Activated gamma-delta T cell (primary cell): ENCODE measurements around the gene VWA3B.
"Not testable (repeated sequence)": the region's sequence is repeated elsewhere in the genome, so short reads cannot be mapped to it uniquely, and the experiment has no call there.

ENCODE experiments used
- DNase-seq: peaks from one replicate; lab custom pipeline; 2025; lab: John Stamatoyannopoulos, UW

Gene VWA3B

DNA sequence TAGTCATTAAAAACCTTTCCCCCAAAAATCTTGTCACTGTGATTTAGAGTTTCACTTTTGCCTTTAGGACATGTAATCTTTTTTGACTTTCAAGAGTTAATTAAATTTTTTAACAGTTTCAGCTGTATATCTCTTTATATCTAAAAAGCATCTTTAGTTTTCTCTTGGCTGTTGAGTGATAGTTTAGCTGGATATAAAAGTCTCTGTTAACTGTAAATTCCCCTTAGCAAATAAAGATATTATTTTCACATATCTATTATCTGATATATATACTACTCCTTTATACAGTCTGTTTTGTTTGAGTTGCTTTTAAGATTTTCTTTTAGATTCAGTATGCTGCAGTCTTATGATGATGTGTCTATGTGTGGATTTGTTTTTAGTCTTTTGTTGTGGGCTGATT is 160.4 kb downstream of the VWA3B start:
- no peak for DNase-seq

- DNase-seq, result no peak
Measured at GRCh38 chr2:98252038-98252773, 165.2 kb downstream of the VWA3B start.

- no peak for DNase-seq
Measured at GRCh38 chr2:98253461-98254070, 166.6 kb downstream of the VWA3B start.

DNA sequence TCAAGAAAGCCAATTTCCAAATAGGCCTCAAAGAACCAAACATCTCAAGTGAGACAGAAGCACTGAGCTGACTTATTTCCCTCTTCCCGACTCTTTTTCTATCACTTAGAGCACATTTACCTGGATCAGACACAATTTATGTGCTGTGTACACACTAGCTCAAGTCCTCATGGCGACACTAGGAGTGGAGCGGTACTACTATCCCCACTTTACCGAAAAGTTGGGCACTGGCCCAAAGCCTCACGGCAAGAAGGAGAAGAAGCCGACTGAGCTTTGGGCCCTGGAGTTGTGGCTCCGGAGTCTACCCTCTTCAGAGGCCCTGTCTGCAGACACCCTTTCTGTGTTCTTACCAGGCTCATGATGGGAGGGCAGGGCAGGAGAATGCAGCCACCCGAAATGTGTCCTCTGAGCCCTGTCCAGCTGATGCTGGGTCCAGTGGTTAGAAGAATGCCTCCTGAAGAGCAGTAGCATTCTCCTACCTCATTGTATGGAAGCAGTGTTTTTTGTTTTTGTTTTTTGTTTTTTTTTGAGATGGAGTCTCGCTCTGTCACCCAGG is 167.6 kb downstream of the VWA3B start:
- no peak for DNase-seq

GRCh38 chr2:98258906-98259305 is 171.9 kb downstream of the VWA3B start:
- no peak for DNase-seq

DNA sequence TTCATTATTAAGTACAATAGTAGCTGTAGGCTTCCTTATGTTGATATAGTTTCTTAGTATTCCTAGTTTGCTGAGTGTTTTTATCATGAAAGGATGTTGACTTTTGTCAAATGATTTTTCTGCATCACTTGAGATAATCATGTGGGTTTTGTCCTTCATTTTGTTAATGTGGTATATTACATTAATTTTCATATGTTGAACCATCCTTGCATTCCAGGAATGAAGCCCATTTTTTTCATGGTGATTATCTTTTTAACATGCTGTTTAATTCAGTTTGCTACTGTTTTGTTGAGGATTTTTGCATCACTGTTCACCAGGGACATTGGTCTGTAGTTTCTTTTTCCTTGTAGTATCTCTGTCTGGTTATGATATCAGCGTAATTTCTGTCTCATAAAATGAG is 176.4 kb downstream of the VWA3B start:
- DNase-seq, result no peak

GRCh38 chr2:98268225-98268624 is 181.3 kb downstream of the VWA3B start:
- not testable (repeated sequence) for DNase-seq

DNA sequence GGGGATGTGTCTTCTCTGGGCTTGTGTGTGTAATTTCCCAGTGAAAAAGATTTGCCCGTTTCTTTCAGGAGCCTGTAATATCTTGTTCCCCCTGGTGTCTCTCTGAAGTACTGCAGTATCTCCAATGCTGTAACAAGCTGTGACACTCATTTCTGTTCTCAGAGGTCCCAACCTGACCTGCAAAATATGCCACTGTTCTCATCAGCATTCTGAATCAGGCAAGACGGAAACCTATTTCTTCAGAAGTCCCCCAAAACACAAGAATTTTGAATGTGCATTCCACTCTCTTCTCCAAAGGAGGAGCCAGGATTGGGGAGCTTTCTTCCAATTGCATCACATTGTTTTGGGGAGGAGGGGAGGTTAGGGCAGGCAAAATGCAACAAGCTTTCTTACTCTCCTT is 182.3 kb downstream of the VWA3B start:
- no peak for DNase-seq

DNA sequence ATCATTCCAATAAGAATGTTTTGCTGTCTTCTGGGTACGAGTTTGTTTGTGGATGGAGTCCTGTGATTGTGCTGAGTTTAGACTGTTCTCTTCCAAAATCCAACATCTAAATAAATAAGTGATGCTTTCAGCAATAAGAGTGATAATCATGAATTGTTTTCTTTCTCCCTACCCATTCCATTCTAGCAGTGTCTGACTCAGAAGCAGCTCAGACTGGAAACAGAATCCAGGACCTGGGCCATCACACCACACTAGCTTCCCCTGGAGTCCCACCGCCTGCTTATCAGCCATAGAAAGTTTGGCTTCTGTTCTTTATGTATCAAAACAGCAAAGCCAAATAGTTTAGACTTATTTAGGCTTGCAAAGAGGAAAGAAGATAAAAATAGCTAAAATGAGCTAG is 182.9 kb downstream of the VWA3B start:
- no peak for DNase-seq

- no peak for DNase-seq
Measured at GRCh38 chr2:98277162-98277859, 190.3 kb downstream of the VWA3B start.

DNA sequence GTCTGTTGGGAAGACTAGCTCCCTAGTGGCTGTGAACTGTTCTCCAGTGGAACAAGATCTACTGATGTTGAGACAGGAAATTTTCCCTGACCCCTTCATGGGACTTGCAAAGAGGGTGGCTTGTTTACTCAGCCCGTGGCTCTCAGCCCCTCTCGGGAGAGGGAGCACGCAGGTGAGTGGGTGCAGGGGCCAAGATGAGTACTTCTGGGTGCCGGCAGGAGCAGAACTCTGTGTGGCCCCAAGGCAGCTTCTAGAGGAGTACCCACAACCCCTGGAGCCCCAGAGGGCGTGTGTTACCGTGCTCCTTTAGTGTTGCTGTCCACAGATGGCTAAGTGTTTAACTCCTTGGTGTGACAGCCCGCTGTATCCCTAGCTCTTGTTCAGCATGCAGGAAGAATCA is 191.1 kb downstream of the VWA3B start:
- DNase-seq, result no peak

- DNase-seq, result no peak
Measured at GRCh38 chr2:98280376-98281102, 193.6 kb downstream of the VWA3B start.

DNA sequence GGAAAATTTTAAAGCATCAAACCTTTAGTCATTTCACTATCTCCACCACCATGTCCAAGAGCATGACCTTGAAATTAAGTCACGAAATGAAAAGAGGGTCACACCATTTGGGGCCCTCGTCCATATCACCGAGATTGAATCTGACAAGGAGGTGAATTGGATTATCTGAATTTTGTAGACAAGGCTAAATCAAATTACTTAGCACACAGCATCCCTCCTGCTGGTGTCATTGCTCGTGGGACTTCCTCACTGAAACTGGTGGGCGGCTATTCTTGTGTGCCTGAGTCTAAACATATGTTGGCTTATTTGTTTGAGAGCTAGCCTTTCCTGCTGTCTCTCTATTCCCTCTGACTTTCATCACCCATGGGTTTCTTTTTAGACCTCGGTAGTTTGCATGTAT is 194.6 kb downstream of the VWA3B start:
- no peak for DNase-seq

- no peak for DNase-seq
Measured at GRCh38 chr2:98282109-98282508, 195.1 kb downstream of the VWA3B start.

- DNase-seq, result no peak
Measured at GRCh38 chr2:98293030-98293429, 206.1 kb downstream of the VWA3B start.

DNA sequence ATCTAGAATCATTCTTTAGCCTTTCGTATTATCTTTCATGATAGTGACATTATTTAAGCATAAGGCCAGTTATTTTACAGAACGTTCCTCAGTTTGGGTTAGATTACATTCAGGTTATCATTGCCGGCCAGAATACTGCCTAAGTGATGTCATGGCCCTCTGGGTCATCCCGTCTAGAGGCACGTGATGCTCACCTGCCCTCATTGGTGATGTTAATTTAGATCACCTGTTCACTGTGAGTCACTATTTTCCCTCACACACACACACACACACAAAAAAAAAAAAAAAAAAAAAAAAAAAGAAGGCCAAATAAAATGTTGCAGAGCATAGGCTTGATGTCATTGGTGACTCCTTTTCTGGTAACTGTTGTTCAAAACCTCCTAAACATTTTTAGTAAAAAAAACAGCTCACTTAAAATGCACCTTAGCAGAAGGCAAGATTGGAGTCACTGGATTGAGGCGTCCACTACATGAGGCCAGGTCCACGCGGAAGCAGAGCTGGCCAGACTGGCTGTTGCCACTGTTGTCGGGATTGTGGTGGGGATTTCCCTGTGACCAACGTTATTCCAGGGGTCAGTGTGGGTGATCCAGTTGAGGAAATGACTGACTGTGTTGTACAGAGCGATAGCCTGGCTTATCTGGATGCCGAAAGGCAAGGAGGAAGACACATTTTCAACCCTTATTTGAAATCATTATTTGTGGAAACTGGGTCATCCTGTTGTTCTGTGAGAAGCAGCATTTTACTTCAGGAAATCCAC is 207.1 kb downstream of the VWA3B start:
- no peak for DNase-seq

DNA sequence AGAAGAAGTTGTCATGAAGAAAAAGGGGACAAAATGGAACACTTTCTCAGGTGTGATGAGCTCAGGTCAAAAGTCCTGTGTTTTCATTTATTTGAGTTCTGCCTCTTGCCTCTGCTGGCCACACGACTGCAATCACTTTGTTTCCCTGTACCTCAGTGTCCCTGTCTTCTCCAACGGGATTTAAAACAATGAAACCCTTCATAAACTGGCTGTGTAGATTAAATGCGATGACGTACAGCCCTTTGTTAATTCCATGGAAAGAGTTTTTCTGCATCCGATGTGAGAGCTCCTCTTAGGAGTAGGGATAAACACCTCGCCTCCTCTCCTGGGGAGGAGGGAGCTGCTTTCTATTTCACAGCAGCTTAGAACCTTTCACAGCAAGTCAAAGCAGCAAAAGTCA is 207.7 kb downstream of the VWA3B start:
- DNase-seq, result no peak

GRCh38 chr2:98295275-98295674 is 208.3 kb downstream of the VWA3B start:
- no peak for DNase-seq

GRCh38 chr2:98295721-98296414 is 208.9 kb downstream of the VWA3B start:
- DNase-seq, result no peak

GRCh38 chr2:98296440-98296839 is 209.5 kb downstream of the VWA3B start:
- no peak for DNase-seq
